OCI-LY7 (cell line): ENCODE measurements around the gene WASF3.

ENCODE experiments used
- EZH2phosphoT487 ChIP-seq: fragments of 200-600 bp; sonication (generic); IDR thresholded peaks from 2 replicates; pipeline ENCODE4 v1.6.1; 2018; ENCODE audit warnings: low read depth, borderline replicate concordance, mild to moderate bottlenecking, mixed run types, antibody characterized with exemption, low read length, moderate library complexity, mixed read lengths
- TF ChIP-seq, protein P1 (sequence below): fragments of 200-600 bp; sonication (generic); conservative IDR thresholded peaks from 2 replicates; pipeline ENCODE4 v1.5.1; 2014; ENCODE audit warnings: mild to moderate bottlenecking, antibody characterized with exemption, low read length, moderate library complexity, mixed read lengths

DNA sequence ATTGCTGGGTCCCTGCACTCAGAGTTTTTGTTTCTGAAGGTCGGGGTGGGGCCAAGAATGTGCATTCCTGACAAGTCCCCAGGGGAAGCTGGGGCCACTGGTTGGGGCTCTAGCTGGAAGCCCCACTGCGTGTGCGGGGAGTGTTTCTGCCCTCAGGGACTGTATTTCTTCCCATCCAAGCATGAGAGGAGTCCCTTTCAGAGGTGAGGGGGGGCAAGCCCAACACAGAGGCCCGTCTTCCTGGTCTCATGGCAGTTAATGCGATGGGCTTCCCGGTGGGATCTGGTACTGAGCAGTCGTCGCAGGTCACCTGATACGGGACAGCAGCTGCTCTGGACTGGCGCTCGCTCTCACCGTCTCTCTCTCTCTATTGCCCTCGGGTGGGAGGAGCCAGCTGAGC is 152.7 kb downstream of the WASF3 start:
- TF ChIP-seq, protein P1, sequence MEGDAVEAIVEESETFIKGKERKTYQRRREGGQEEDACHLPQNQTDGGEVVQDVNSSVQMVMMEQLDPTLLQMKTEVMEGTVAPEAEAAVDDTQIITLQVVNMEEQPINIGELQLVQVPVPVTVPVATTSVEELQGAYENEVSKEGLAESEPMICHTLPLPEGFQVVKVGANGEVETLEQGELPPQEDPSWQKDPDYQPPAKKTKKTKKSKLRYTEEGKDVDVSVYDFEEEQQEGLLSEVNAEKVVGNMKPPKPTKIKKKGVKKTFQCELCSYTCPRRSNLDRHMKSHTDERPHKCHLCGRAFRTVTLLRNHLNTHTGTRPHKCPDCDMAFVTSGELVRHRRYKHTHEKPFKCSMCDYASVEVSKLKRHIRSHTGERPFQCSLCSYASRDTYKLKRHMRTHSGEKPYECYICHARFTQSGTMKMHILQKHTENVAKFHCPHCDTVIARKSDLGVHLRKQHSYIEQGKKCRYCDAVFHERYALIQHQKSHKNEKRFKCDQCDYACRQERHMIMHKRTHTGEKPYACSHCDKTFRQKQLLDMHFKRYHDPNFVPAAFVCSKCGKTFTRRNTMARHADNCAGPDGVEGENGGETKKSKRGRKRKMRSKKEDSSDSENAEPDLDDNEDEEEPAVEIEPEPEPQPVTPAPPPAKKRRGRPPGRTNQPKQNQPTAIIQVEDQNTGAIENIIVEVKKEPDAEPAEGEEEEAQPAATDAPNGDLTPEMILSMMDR, result no peak
- TF ChIP-seq EZH2phosphoT487, result no peak
